Trophoblast cell (in vitro differentiated cells and primary cell): ENCODE results near the gene STX2.

ENCODE experiments used
- DNase-seq, 2 donors: peaks; one replicate each; pipeline ENCODE4 v3.0.0-alpha.2; 2016
- H2AFZ ChIP-seq: 2 replicates; pipeline ENCODE4 v1.6.1; 2013; ENCODE audit warnings: low read length, moderate library complexity, mild to moderate bottlenecking; ENCODE audit not compliant: insufficient read depth, poor library complexity
- H2AK5ac ChIP-seq: 2 replicates; pipeline ENCODE4 v1.6.1; 2013; ENCODE audit warnings: mild to moderate bottlenecking, low read length
- H2BK120ac ChIP-seq: 2 replicates; pipeline ENCODE4 v1.6.1; 2013; ENCODE audit warnings: low read length, mild to moderate bottlenecking, moderate library complexity; ENCODE audit not compliant: insufficient read depth, poor library complexity
- H2BK12ac ChIP-seq: 2 replicates; pipeline ENCODE4 v1.6.1; 2013; ENCODE audit warnings: mild to moderate bottlenecking, low read length, moderate library complexity
- H2BK5ac ChIP-seq: 2 replicates; pipeline ENCODE4 v1.6.1; 2013; ENCODE audit warnings: low read length, low read depth, moderate library complexity, mild to moderate bottlenecking; ENCODE audit not compliant: poor library complexity
- H3K14ac ChIP-seq: 2 replicates; pipeline ENCODE4 v1.6.1; 2013; ENCODE audit warnings: mild to moderate bottlenecking, low read length
- H3K18ac ChIP-seq: 2 replicates; pipeline ENCODE4 v1.6.1; 2013; ENCODE audit warnings: mild to moderate bottlenecking, low read length
- H3K23ac ChIP-seq: 2 replicates; pipeline ENCODE4 v1.6.1; 2013; ENCODE audit warnings: low read length
- H3K27ac ChIP-seq: 2 replicates; pipeline ENCODE4 v1.5.1; 2013; ENCODE audit warnings: low read depth, mild to moderate bottlenecking, inconsistent platforms, low read length, moderate library complexity
- H3K27me3 ChIP-seq: 2 replicates; pipeline ENCODE4 v1.6.1; 2013; ENCODE audit warnings: inconsistent platforms, mild to moderate bottlenecking, low read length, moderate library complexity; ENCODE audit not compliant: insufficient read depth
- H3K36me3 ChIP-seq, 2 experiments: 1 replicate in 1 of 2; 2 replicates in 1 of 2; pipeline ENCODE4 v1.6.1; 2013; ENCODE audit warnings: low read length in 2 of 2, mild to moderate bottlenecking in 2 of 2, moderate library complexity in 1 of 2; ENCODE audit not compliant: insufficient read depth in 2 of 2, control insufficient read depth in 1 of 2
- H3K4ac ChIP-seq: 2 replicates; pipeline ENCODE4 v1.6.1; 2013; ENCODE audit warnings: low read depth, mild to moderate bottlenecking, low read length, moderate library complexity
- H3K4me1 ChIP-seq, 2 experiments: 1 replicate in 1 of 2; 2 replicates in 1 of 2; pipeline ENCODE4 v1.6.1; 2013; ENCODE audit warnings: low read length in 2 of 2, mild to moderate bottlenecking in 2 of 2, moderate library complexity in 1 of 2; ENCODE audit not compliant: insufficient read depth in 2 of 2, control insufficient read depth in 1 of 2
- H3K4me2 ChIP-seq: 2 replicates; pipeline ENCODE4 v1.6.1; 2013; ENCODE audit warnings: inconsistent platforms, mild to moderate bottlenecking, low read length, moderate library complexity
- H3K4me3 ChIP-seq: 2 replicates; pipeline ENCODE4 v1.5.1; 2013; ENCODE audit warnings: mild to moderate bottlenecking, low read depth, low read length, inconsistent platforms
- H3K79me1 ChIP-seq: one replicate; pipeline ENCODE4 v1.6.1; 2013; ENCODE audit warnings: low read length
- H3K79me2 ChIP-seq: 2 replicates; pipeline ENCODE4 v1.6.1; 2013; ENCODE audit warnings: low read length, mild to moderate bottlenecking; ENCODE audit not compliant: control insufficient read depth, insufficient read depth, poor library complexity
- H3K9ac ChIP-seq: 2 replicates; pipeline ENCODE4 v1.6.1; 2013; ENCODE audit warnings: mild to moderate bottlenecking, low read length
- H3K9me3 ChIP-seq: 2 replicates; pipeline ENCODE4 v1.6.1; 2013; ENCODE audit warnings: low read depth, mild to moderate bottlenecking, control low read depth, inconsistent platforms, low read length; ENCODE audit not compliant: insufficient read depth
- H4K12ac ChIP-seq: 2 replicates; pipeline ENCODE4 v1.6.1; 2013; ENCODE audit warnings: low read depth, mild to moderate bottlenecking, low read length, moderate library complexity
- H4K8ac ChIP-seq: 2 replicates; pipeline ENCODE4 v1.6.1; 2013; ENCODE audit warnings: low read depth, mild to moderate bottlenecking, low read length, moderate library complexity
- H4K91ac ChIP-seq: one replicate; pipeline ENCODE4 v1.6.1; 2013; ENCODE audit warnings: low read depth, mild to moderate bottlenecking, low read length, moderate library complexity
- WGBS: extraction: QIAGEN DNeasy Blood & Tissue Kit; methylation state at CpG from one replicate; pipeline ENCODE4 v1.1.7; 2013; ENCODE audit warnings: missing lambda C conversion rate; ENCODE audit not compliant: insufficient read length, insufficient coverage; ENCODE audit errors: extremely low coverage; 5-methylcytosine and 5-hydroxymethylcytosine counted together

The STX2 gene

DNA sequence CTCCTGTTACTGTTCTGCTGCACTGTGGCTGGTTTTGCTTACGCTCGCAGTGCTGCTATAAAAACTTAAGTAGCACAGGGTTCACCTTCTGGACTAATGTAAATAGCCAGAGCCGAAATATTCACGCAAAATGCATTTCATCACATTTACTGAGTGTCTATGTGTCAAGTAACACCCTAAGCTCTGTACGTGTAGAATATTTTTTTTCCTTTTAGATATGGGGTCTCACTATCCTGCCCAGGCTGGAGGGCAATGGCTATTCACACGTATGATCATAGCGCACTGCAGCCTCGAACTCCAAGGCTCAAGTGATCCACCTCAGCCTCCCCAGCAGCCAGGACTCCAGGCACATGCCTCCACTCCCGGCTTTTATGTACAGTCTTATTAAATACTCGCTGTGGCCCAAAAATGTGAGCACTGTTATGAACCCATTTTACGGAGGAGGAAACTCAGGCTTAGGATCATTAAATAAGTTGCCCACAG lies 62.2 kb downstream of the STX2 start:
- H3K4me2 ChIP-seq: no peak overlapping the region
- H3K14ac ChIP-seq: no peak overlapping the region
- no CpG with 5 or more reads among the region's 11 CpGs for WGBS
- H2BK120ac ChIP-seq: no peak overlapping the region
- H3K79me2 ChIP-seq: no peaks in the 10 kb centered on the region
- H4K12ac ChIP-seq: no peak overlapping the region
- peaks cover 2% of the 10 kb centered on the region for H3K9me3 ChIP-seq
- H2AK5ac ChIP-seq: no peak overlapping the region
- no peak overlapping the region for H3K4me3 ChIP-seq
- H4K91ac ChIP-seq: no peak overlapping the region
- no peaks in the 10 kb centered on the region for H3K27me3 ChIP-seq
- H3K79me1 ChIP-seq: no peaks in the 10 kb centered on the region
- no peak overlapping the region for H3K4ac ChIP-seq
- H2BK12ac ChIP-seq: no peak overlapping the region
- H3K27ac ChIP-seq: no peak overlapping the region
- peaks cover 0 to 13% of the 10 kb centered on the region in 2 experiments for H3K36me3 ChIP-seq
- H3K18ac ChIP-seq: no peak overlapping the region
- no peak overlapping the region for H3K23ac ChIP-seq
- DNase-seq: no peak
- no peak overlapping the region for H2AFZ ChIP-seq
- H3K9ac ChIP-seq: no peak overlapping the region
- H4K8ac ChIP-seq: no peak overlapping the region
- H2BK5ac ChIP-seq: no peak overlapping the region
- H3K4me1 ChIP-seq: peaks cover 8 to 10% of the 10 kb centered on the region in 2 experiments

GRCh38 chr12:130775953-130776856 lies 62.8 kb downstream of the STX2 start:
- Histone ChIP-seq H3K27me3 (no peaks in the 10 kb centered on the region), H3K79me2 (no peaks in the 10 kb centered on the region), H3K9me3 (peaks cover 2% of the 10 kb centered on the region), H4K12ac (no peak overlapping the region), H2AFZ (peak overlapping the region; percentile 72), H3K79me1 (no peaks in the 10 kb centered on the region), H4K8ac (no peak overlapping the region), H3K4me1 (peaks cover 8 to 10% of the 10 kb centered on the region in 2 experiments), H3K9ac (no peak overlapping the region), H2BK5ac (no peak overlapping the region), H2BK120ac (no peak overlapping the region), H3K4me2 (peak overlapping the region; percentile 47), H3K27ac (no peak overlapping the region), H3K14ac (no peak overlapping the region), H4K91ac (no peak overlapping the region), H2AK5ac (no peak overlapping the region), H3K18ac (no peak overlapping the region), H3K4me3 (no peak overlapping the region), H2BK12ac (no peak overlapping the region), H3K23ac (no peak overlapping the region), H3K36me3 (peaks cover 0 to 10% of the 10 kb centered on the region in 2 experiments), H3K4ac (no peak overlapping the region)
- WGBS: no CpG with 5 or more reads among the region's 41 CpGs
- DNase-seq: peak; percentile 57 to 66

DNA sequence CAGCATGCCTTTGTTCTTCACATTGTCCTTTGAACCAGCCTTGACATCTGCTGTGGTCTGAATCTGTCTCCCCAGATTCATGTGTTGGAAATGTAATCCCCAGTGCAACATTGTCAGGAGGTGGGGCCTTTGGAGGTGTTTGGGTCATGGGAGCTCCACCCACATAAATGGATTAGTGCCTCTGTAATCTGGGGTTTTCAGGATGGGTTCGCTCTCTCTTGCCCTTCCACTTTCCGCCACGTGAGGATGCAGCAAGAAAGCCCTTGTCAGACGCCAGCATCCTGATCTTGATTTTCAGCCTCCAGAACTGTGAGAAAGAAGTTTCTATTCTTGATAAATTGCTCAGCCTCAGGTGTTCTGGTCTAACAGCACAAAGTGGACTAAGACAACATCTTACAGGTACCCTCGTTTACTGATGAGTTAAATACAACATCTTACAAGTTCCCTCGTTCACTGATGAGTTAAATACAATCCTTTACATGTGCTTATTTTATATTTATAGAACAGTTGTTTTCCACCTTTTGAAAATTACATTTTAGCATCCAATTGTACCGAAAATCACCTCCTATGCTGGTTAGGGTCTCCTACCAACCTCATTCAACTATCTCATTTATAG lies 68.5 kb downstream of the STX2 start:
- H4K91ac ChIP-seq: no peak overlapping the region
- H3K4me3 ChIP-seq: no peak overlapping the region
- no peak for DNase-seq
- H4K12ac ChIP-seq: no peak overlapping the region
- no peak overlapping the region for H2AK5ac ChIP-seq
- H2AFZ ChIP-seq: no peak overlapping the region
- no peaks in the 10 kb centered on the region for H3K79me1 ChIP-seq
- H3K4ac ChIP-seq: no peak overlapping the region
- no peak overlapping the region for H3K23ac ChIP-seq
- no peak overlapping the region for H3K14ac ChIP-seq
- no peaks in the 10 kb centered on the region for H3K9me3 ChIP-seq
- H3K27ac ChIP-seq: no peak overlapping the region
- H3K36me3 ChIP-seq: no peaks in the 10 kb centered on the region
- H3K79me2 ChIP-seq: no peaks in the 10 kb centered on the region
- no peak overlapping the region for H2BK5ac ChIP-seq
- H2BK120ac ChIP-seq: no peak overlapping the region
- H4K8ac ChIP-seq: no peak overlapping the region
- no CpG with 5 or more reads among the region's 7 CpGs for WGBS
- H2BK12ac ChIP-seq: no peak overlapping the region
- H3K18ac ChIP-seq: no peak overlapping the region
- H3K4me2 ChIP-seq: no peak overlapping the region
- H3K9ac ChIP-seq: no peak overlapping the region
- peaks cover 0 to under 1% of the 10 kb centered on the region in 2 experiments for H3K4me1 ChIP-seq
- H3K27me3 ChIP-seq: no peaks in the 10 kb centered on the region

DNA sequence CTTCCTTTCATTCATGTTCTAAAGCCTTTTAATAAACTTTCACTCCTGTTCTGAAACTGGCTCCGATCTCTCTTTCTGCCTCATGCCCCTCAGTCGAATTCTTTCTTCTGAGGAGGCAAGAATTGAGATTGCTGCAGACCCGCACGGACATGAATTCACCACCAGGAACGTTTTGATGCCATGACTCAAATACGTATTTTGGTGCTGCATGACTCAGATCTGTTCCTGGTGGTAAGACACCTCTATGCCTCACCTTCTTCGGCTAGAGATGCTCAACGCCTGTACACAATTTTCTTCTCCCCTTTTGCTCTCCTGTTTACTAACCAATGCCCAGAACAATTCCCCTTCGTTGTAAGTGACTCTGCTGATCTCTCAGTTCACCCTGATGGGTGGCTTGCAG lies 70.9 kb downstream of the STX2 start:
- H2BK5ac ChIP-seq: no peak overlapping the region
- H3K14ac ChIP-seq: no peak overlapping the region
- H4K8ac ChIP-seq: no peak overlapping the region
- no peak overlapping the region for H3K27ac ChIP-seq
- H2BK12ac ChIP-seq: no peak overlapping the region
- H3K36me3 ChIP-seq: no peaks in the 10 kb centered on the region
- no peak overlapping the region for H3K4me2 ChIP-seq
- no peaks in the 10 kb centered on the region for H3K27me3 ChIP-seq
- H4K12ac ChIP-seq: no peak overlapping the region
- H3K9ac ChIP-seq: no peak overlapping the region
- peaks cover 11% of the 10 kb centered on the region for H3K9me3 ChIP-seq
- no peak overlapping the region for H2AFZ ChIP-seq
- H3K79me2 ChIP-seq: no peaks in the 10 kb centered on the region
- peak; percentile 62 to 71 for DNase-seq
- no peaks in the 10 kb centered on the region for H3K4me1 ChIP-seq
- no peak overlapping the region for H3K4me3 ChIP-seq
- H3K79me1 ChIP-seq: no peaks in the 10 kb centered on the region
- no peak overlapping the region for H3K18ac ChIP-seq
- H3K23ac ChIP-seq: no peak overlapping the region
- no peak overlapping the region for H2BK120ac ChIP-seq
- WGBS: no CpG with 5 or more reads among the region's 9 CpGs
- no peak overlapping the region for H4K91ac ChIP-seq
- H3K4ac ChIP-seq: no peak overlapping the region
- H2AK5ac ChIP-seq: no peak overlapping the region
